Panc1 (cell line): ENCODE measurements around the gene ZNF354C. TPM values are rescaled to one million over a fixed set of nuclear protein-coding genes. Genes with fewer than 3 reads are reported as not detected.
"Not testable (repeated sequence)": the region's sequence is repeated elsewhere in the genome, so short reads cannot be mapped to it uniquely, and the experiment has no call there.

ENCODE experiments used
- ATAC-seq: fragments of 200-7000 bp; cut with Tn5 transposase; 2 replicates; pipeline ENCODE4 v1.9.1; 2020; ENCODE audit warnings: mild to moderate bottlenecking, moderate library complexity
- BruUV-seq: library from RNA; stranded (reverse); fragments of 400-500 nt; replicated peaks from 2 replicates; lab custom pipeline; 2021; lab: Mats Ljungman, UMichigan
- CTCF ChIA-PET: fragments of 300-600 bp; sonication (Branson Sonifier 250); formaldehyde crosslinking; loops from one replicate; lab custom pipeline; 2022; ENCODE audit warnings: antibody characterized with exemption; lab: Charles Lee
- POLR2A ChIA-PET: fragments of 300-600 bp; sonication (Branson Sonifier 250); formaldehyde crosslinking; loops from one replicate; lab custom pipeline; 2022; ENCODE audit warnings: antibody characterized with exemption; lab: Charles Lee
- DNase-seq: peaks from one replicate; pipeline ENCODE4 v3.0.0-alpha.2; 2010; ENCODE audit warnings: low read depth, low spot score
- H3K27ac ChIP-seq: 2 replicates; pipeline ENCODE4 v1.5.1; 2011; ENCODE audit warnings: mild to moderate bottlenecking, low read length, inconsistent platforms
- H3K27me3 ChIP-seq: fragments of 200-500 bp; sonication (Bioruptor generic); 2 replicates; pipeline ENCODE4 v1.6.0; 2014; ENCODE audit warnings: low read length, inconsistent platforms; ENCODE audit not compliant: control insufficient read depth, insufficient read depth
- H3K36me3 ChIP-seq: fragments of 200-500 bp; sonication (Bioruptor generic); 2 replicates; pipeline ENCODE4 v1.5.1; 2014; ENCODE audit warnings: inconsistent platforms, mild to moderate bottlenecking, low read length, moderate library complexity; ENCODE audit not compliant: control insufficient read depth, insufficient read depth
- H3K4me1 ChIP-seq: 2 replicates; pipeline ENCODE4 v1.5.1; 2011; ENCODE audit warnings: inconsistent platforms, mild to moderate bottlenecking, low read length, moderate library complexity; ENCODE audit not compliant: control insufficient read depth, insufficient read depth
- H3K4me3 ChIP-seq, 2 experiments: 2 replicates each; pipeline ENCODE4 v1.5.1; 2011 to 2012; ENCODE audit warnings: low read depth in 2 of 2, low read length in 2 of 2, mild to moderate bottlenecking in 2 of 2, inconsistent platforms in 1 of 2, moderate library complexity in 1 of 2
- H3K9me3 ChIP-seq: fragments of 200-500 bp; sonication (Bioruptor generic); 2 replicates; pipeline ENCODE4 v1.5.1; 2014; ENCODE audit warnings: low read depth, mild to moderate bottlenecking, inconsistent platforms, low read length, moderate library complexity; ENCODE audit not compliant: control insufficient read depth, insufficient read depth
- POLR2AphosphoS5 ChIP-seq: IDR thresholded peaks from 2 replicates; pipeline ENCODE4 v1.6.1; 2012; ENCODE audit warnings: mild to moderate bottlenecking, low read depth, low read length, moderate library complexity
- SIN3A ChIP-seq: IDR thresholded peaks from 2 replicates; pipeline ENCODE4 v1.6.1; 2012; ENCODE audit warnings: low read depth, mild to moderate bottlenecking, low read length, moderate library complexity, borderline replicate concordance; ENCODE audit not compliant: insufficient read depth
- TCF7L2 ChIP-seq: IDR thresholded peaks from 2 replicates; pipeline ENCODE4 v1.6.1; 2011; ENCODE audit warnings: mild to moderate bottlenecking, low read depth, low read length, inconsistent platforms
- in situ Hi-C: cut with HindIII; loops from 2 replicates; pipeline ENCODE4 v1.10.0; 2016; ENCODE audit warnings: low sequenced_read_pairs, low pct_unique_long_range_greater_than_20kb
- intact Hi-C: fragments of 100-400 bp; cut with micrococcal nuclease; formaldehyde crosslinking; loops from one replicate; pipeline ENCODE4 v1.10.0; 2022; ENCODE audit not compliant: unreplicated experiment
- total RNA-seq: library from RNA; stranded (reverse); gene quantifications from one replicate; pipeline ENCODE4 v1.2.1, GENCODE V29; 2021; ENCODE audit not compliant: unreplicated experiment
- TF ChIP-seq, protein P1 (sequence below), 2 experiments: IDR thresholded peaks; 2 replicates each; pipeline ENCODE4 v1.6.1; 2011 to 2012; ENCODE audit warnings: low read depth in 2 of 2, control low read depth in 1 of 2, low read length in 1 of 2, mild to moderate bottlenecking in 1 of 2, moderate library complexity in 1 of 2; ENCODE audit not compliant: insufficient read depth in 1 of 2
- TF ChIP-seq, protein P2 (sequence below): fragments of 450-650 bp; IDR thresholded peaks from 2 replicates; pipeline ENCODE4 v1.5.1; 2017; ENCODE audit warnings: mild to moderate bottlenecking

ZNF354C gene
- total RNA-seq, 1 experiment from 2014 or later = 4.3 TPM

DNA sequence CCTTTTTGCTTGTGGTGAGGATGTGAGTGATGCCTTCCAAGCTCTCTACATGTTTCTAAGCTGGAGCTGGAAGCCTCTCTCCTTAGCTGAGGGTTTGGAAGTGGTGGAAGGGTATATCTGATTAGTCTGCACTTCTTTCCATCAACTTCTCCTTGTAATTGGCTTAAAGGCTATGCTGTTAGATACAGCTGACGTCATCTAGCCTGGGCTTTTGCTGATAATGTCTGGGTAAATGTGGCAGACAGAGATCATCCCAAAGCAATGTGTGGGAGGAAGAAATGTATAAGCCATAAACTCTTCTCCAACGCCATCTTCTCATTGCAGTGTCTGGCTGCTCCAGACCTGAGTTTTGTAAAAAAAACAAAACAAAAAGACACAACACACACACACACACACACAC, 29.3 kb downstream of the ZNF354C start:
- Histone ChIP-seq H3K4me3 (no peak overlapping the region), H3K4me1 (no peaks in the 10 kb centered on the region), H3K27me3 (no peaks in the 10 kb centered on the region), H3K9me3 (peaks cover 24% of the 10 kb centered on the region; the same call in 1 of the 2 replicates), H3K36me3 (no peaks in the 10 kb centered on the region), H3K27ac (no peak overlapping the region)
- ChIA-PET CTCF (no interaction called here), POLR2A (no interaction called here)
- TF ChIP-seq, protein P1, sequence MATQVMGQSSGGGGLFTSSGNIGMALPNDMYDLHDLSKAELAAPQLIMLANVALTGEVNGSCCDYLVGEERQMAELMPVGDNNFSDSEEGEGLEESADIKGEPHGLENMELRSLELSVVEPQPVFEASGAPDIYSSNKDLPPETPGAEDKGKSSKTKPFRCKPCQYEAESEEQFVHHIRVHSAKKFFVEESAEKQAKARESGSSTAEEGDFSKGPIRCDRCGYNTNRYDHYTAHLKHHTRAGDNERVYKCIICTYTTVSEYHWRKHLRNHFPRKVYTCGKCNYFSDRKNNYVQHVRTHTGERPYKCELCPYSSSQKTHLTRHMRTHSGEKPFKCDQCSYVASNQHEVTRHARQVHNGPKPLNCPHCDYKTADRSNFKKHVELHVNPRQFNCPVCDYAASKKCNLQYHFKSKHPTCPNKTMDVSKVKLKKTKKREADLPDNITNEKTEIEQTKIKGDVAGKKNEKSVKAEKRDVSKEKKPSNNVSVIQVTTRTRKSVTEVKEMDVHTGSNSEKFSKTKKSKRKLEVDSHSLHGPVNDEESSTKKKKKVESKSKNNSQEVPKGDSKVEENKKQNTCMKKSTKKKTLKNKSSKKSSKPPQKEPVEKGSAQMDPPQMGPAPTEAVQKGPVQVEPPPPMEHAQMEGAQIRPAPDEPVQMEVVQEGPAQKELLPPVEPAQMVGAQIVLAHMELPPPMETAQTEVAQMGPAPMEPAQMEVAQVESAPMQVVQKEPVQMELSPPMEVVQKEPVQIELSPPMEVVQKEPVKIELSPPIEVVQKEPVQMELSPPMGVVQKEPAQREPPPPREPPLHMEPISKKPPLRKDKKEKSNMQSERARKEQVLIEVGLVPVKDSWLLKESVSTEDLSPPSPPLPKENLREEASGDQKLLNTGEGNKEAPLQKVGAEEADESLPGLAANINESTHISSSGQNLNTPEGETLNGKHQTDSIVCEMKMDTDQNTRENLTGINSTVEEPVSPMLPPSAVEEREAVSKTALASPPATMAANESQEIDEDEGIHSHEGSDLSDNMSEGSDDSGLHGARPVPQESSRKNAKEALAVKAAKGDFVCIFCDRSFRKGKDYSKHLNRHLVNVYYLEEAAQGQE (IDR thresholded peaks at IDR 0.05; ENCODE audit: insufficient read depth in 1 of 2, low read depth in 2 of 2, low read length in 1 of 2) = no peak
- TF ChIP-seq POLR2AphosphoS5 (no peak), SIN3A (no peak), TCF7L2 (no peak)
- TF ChIP-seq, protein P2, sequence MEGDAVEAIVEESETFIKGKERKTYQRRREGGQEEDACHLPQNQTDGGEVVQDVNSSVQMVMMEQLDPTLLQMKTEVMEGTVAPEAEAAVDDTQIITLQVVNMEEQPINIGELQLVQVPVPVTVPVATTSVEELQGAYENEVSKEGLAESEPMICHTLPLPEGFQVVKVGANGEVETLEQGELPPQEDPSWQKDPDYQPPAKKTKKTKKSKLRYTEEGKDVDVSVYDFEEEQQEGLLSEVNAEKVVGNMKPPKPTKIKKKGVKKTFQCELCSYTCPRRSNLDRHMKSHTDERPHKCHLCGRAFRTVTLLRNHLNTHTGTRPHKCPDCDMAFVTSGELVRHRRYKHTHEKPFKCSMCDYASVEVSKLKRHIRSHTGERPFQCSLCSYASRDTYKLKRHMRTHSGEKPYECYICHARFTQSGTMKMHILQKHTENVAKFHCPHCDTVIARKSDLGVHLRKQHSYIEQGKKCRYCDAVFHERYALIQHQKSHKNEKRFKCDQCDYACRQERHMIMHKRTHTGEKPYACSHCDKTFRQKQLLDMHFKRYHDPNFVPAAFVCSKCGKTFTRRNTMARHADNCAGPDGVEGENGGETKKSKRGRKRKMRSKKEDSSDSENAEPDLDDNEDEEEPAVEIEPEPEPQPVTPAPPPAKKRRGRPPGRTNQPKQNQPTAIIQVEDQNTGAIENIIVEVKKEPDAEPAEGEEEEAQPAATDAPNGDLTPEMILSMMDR = no peak
- BruUV-seq = no TSS peak
- in situ Hi-C loops (no loop called here), intact Hi-C loops (no loop called here)
- DNase-seq (no peak), ATAC-seq (no peak)

DNA sequence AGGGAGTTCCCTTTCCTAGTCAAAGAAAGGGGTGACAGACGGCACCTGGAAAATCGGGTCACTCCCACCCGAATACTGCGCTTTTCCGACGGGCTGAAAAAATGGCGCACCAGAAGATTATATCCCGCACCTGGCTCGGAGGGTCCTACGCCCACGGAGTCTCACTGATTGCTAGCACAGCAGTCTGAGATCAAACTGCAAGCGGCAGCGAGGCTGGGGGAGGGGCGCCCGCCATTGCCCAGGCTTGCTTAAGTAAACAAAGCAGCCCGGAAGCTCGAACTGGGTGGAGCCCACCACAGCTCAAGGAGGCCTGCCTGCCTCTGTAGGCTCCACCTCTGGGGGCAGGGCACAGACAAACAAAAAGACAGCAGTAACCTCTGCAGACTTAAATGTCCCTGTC, 41.1 kb downstream of the ZNF354C start:
- POLR2A ChIA-PET, CTCF ChIA-PET, H3K4me3 ChIP-seq, DNase-seq, H3K27ac ChIP-seq, ATAC-seq, intact Hi-C loops, H3K4me1 ChIP-seq, in situ Hi-C loops, BruUV-seq, H3K36me3 ChIP-seq, H3K27me3 ChIP-seq: not testable (repeated sequence)
- H3K9me3 ChIP-seq = peaks cover 20% of the 10 kb centered on the region

DNA sequence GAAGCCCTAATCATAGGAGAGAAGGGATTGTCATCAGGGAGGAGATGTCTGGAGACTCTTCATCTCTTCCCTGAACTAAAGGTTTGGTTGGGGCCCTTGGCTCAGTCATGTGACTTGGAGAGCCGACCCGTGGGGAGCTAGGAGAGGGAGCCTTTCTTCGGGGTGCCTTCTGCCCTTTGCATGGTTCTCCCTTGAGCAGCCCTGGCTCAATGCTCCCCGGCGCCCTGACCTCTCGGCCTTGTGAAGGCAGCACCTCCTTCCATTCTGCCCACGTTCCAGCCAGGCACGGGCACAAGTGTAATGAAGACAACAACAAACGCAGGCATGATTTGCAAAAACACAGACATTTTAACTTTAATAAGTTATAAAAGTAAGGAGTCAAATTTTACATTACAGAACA, 50.4 kb downstream of the ZNF354C start:
- DNase-seq = no peak
- in situ Hi-C loops (no loop called here), intact Hi-C loops (no loop called here)
- H3K36me3 ChIP-seq = no peaks in the 10 kb centered on the region
- no peaks in the 10 kb centered on the region for H3K27me3 ChIP-seq
- ATAC-seq = no peak
- no TSS peak for BruUV-seq
- ChIA-PET POLR2A (no interaction called here), CTCF (no interaction called here)
- H3K4me1 ChIP-seq = no peaks in the 10 kb centered on the region
- no peak overlapping the region for H3K27ac ChIP-seq
- H3K4me3 ChIP-seq = no peak overlapping the region
- no peaks in the 10 kb centered on the region for H3K9me3 ChIP-seq
- TF ChIP-seq, protein P2 = no peak
- TF ChIP-seq, protein P1 (IDR thresholded peaks at IDR 0.05; ENCODE audit: insufficient read depth in 1 of 2, low read depth in 2 of 2, low read length in 1 of 2) = no peak
- TF ChIP-seq POLR2AphosphoS5 (no peak), SIN3A (no peak), TCF7L2 (no peak)
